ENCODE data around the gene ASF1B. TPM values are rescaled to one million over a fixed set of nuclear protein-coding genes. Genes with fewer than 3 reads are reported as not detected.

ASF1B gene
- total RNA-seq: 1.7 TPM in 1 of 2 replicates, not detected in the other

GRCh38 chr19:14136509-14137281 is at the start of gene ASF1B:
Gene ASF1B, minus strand, starts transcription at chr19:14136589. Its CDS starts 133 bp downstream, at chr19:14136456.

GRCh38 chr19:14117668-14118164 is 18.7 kb downstream of the ASF1B start, which contains the start of gene PRKACA:
Gene PRKACA, minus strand, starts transcription at chr19:14117762. Its CDS starts 215 bp downstream, at chr19:14117547.

GRCh38 chr19:14090509-14091080 is 45.8 kb downstream of the ASF1B start, which contains the start of gene SAMD1:
Gene SAMD1, minus strand, starts transcription at chr19:14090751.

DNA sequence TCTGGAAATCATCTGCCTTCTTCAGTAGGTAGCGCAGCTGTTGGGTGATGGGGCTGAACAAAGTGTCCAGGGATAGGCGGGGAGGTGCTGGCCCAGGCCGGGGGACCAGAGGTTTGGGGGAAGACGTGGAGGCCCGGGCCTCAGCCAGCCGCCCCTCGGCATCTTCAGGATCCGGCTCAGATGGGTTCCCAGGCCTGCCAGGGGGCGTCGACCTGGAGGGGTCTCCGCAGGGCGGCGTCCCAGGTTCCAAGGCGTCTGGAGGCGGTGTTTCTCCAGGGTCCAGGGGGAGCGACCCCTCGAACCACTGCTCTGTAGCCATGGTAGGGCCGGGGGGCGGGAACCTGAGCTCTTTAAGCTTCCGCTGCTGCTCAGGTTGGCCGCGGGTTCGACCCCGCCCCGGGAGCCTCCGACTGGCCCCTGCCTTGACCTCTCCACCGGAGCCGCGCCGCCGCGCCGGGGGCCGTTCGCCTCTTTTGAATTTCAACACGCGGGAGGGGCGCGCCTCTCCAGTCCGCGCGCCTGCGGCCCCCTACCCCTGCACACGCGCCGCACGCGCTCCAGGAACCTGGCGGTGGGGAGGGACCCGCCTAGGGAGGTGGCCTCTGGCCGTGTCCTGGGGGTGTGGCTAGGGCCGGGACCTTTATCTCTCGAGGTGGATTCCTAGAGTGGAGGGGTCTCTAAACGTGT is 50.9 kb downstream of the ASF1B start, which contains the start of gene C19orf67:
C19orf67 (minus strand) TSS at position 475 of the 687 bp plus-strand sequence; CDS start at position 319, 156 bp downstream.

DNA sequence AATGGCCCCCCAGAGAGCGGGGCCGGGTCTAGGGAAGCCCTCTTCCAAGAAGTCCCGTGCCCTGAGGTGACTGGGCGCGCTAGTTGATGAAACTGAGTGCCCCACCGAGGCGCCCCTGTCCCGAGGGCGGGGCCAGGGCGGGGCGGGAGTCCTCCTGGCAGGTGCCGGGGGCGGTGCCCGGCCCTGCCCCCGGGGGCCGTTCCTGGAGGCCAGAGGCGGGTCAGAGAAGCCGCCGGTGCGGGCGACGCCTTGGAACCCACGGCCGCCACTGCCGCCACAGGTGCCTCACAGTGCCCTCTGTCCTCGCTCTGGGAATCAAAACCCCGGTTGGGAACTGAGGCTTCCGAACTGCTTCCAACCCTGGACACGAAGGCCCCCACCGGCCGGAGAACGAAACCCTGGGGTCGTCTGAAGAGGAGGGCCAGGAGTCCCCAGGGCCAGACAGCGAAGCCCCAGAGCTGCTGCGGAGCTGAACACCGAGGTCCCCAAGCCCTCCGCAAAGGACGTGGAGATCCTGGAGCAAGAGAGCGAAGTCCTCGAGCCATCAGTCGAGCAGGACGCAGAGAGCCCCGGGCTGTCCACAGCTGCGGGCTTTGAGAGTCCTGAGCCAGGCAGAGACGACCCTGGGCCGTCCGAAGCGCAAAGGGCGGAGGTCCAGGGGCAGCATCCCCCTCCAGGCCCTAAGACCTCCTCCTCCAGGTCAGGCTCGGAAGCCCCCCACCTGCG is 63.7 kb downstream of the ASF1B start, which contains the start of gene MISP3:
MISP3 (plus strand) TSS at position 252 of the 726 bp plus-strand sequence. CDS start 524 bp downstream, outside the sequence.

Other genes with a start within 250 kb of the ASF1B start
- under 0.01 TPM in 1 of 2 replicates, not detected in the other for gene BRME1, start 230.5 kb downstream of the ASF1B start, total RNA-seq
- 9.6 and 10.9 TPM in 2 replicates for gene CC2D1A, start 230.4 kb downstream of the ASF1B start, total RNA-seq
- gene PODNL1, start 198.2 kb downstream of the ASF1B start, total RNA-seq: 0.21 and 0.72 TPM in 2 replicates
- 4.0 and 7.0 TPM in 2 replicates for gene DCAF15, start 184.1 kb downstream of the ASF1B start, total RNA-seq
- 1.2 and 1.9 TPM in 2 replicates for gene RFX1, start 130.3 kb downstream of the ASF1B start, total RNA-seq
- not detected in 2 replicates for gene RLN3, start 108.4 kb downstream of the ASF1B start, total RNA-seq
- gene IL27RA, start 104.8 kb downstream of the ASF1B start, total RNA-seq: 1.3 and 8.7 TPM in 2 replicates
- not detected in 2 replicates for gene PALM3, start 74.5 kb downstream of the ASF1B start, total RNA-seq
- 0.64 and 0.72 TPM in 2 replicates for gene MISP3, start 63.8 kb downstream of the ASF1B start, total RNA-seq
- 0.48 TPM in 1 of 2 replicates, not detected in the other for gene C19orf67, start 50.8 kb downstream of the ASF1B start, total RNA-seq
- 23.1 and 43.7 TPM in 2 replicates for gene SAMD1, start 45.8 kb downstream of the ASF1B start, total RNA-seq
- gene PRKACA, start 18.8 kb downstream of the ASF1B start, total RNA-seq: 18.8 and 28.6 TPM in 2 replicates
- gene ADGRL1, start 69.6 kb upstream of the ASF1B start, total RNA-seq: 2.8 and 4.1 TPM in 2 replicates
- 6.5 and 6.6 TPM in 2 replicates for gene ADGRE5, start 244.9 kb upstream of the ASF1B start, total RNA-seq